Spleen (tissue), 7 donors: ENCODE data around the gene MSI2.

ENCODE experiments used
- POLR2AphosphoS5 ChIP-seq, 3 donors: sonication (generic); formaldehyde crosslinking; IDR thresholded peaks; one replicate each; pipeline ENCODE4 v1.5.1; 2017; ENCODE audit warnings: antibody characterized with exemption in 3 of 3
- TF ChIP-seq, protein P1 (sequence below), 11 experiments: fragments of 200-600 bp in 7 of 11; fragments of 450-650 bp in 4 of 11; sonication (generic) in 4 of 11; IDR thresholded peaks in 8 of 11; conservative IDR thresholded peaks in 3 of 11; 1 replicate in 7 of 11; 2 replicates in 4 of 11; pipeline versions ENCODE4 v1.4.0 to v1.8.0; 2016 to 2021; ENCODE audit warnings: antibody characterized with exemption in 11 of 11, inconsistent platforms in 4 of 11, mild to moderate bottlenecking in 1 of 11
- donor health status: DM: no; HTN: no; CAD: no; lungs with moderate emphysema.
- donor health status: DM: no; HTN: no; CAD: no.
- donor health status: DM: no; HTN: no; CAD: no.

DNA sequence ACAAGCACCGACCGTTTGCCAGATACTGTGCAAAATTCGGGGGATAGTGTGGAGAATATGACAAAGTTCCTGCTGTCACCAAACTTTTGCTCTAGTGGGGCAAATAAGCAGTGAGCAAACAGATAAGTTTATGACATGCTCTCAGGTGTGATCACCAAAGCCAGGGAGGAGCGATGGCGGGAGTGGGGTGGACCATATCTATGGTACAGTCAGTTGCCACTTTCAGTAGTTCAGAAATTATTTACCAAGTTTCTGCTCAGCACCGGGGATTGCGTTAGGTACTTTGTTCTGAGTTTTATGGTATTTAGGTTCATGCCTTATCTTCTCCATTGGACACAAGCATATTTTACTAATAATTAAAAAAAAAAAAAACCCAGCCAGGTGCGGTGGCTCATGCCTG is 11.9 kb downstream of the MSI2 start:
- TF ChIP-seq, protein P1, sequence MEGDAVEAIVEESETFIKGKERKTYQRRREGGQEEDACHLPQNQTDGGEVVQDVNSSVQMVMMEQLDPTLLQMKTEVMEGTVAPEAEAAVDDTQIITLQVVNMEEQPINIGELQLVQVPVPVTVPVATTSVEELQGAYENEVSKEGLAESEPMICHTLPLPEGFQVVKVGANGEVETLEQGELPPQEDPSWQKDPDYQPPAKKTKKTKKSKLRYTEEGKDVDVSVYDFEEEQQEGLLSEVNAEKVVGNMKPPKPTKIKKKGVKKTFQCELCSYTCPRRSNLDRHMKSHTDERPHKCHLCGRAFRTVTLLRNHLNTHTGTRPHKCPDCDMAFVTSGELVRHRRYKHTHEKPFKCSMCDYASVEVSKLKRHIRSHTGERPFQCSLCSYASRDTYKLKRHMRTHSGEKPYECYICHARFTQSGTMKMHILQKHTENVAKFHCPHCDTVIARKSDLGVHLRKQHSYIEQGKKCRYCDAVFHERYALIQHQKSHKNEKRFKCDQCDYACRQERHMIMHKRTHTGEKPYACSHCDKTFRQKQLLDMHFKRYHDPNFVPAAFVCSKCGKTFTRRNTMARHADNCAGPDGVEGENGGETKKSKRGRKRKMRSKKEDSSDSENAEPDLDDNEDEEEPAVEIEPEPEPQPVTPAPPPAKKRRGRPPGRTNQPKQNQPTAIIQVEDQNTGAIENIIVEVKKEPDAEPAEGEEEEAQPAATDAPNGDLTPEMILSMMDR (IDR thresholded peaks at IDR 0.05 in 8 of 11, conservative IDR thresholded peaks at IDR 0.05 in 3 of 11), result no peak
- no peak for TF ChIP-seq POLR2AphosphoS5 (IDR thresholded peaks at IDR 0.05)
